Stomach (tissue), 9 donors: ENCODE results near the gene RAD52. TPM values are rescaled to one million over a fixed set of nuclear protein-coding genes. Genes with fewer than 3 reads are reported as not detected.

ENCODE experiments used
- DNase-seq, 2 donors: peaks; one replicate each; pipeline versions ENCODE4 v3.0.0 to v3.0.0-alpha.2; 2013 to 2019
- H3K27ac ChIP-seq, 5 donors: fragments of 200-600 bp in 4 of 5; sonication (generic) in 4 of 5; one replicate each; pipeline ENCODE4 v1.5.1; 2013 to 2019; ENCODE audit warnings: mild to moderate bottlenecking in 1 of 5, moderate library complexity in 1 of 5
- H3K27me3 ChIP-seq, 3 donors: fragments of 200-600 bp; sonication (generic); one replicate each; pipeline ENCODE4 v1.5.1; 2017 to 2019; ENCODE audit warnings: mixed run types in 1 of 3
- H3K36me3 ChIP-seq, 4 donors: fragments of 200-600 bp; sonication (generic); 1 replicate in 3 of 4; 2 replicates in 1 of 4; pipeline ENCODE4 v1.5.1; 2016 to 2019
- H3K4me1 ChIP-seq, 4 donors: fragments of 200-600 bp; sonication (generic); one replicate each; pipeline ENCODE4 v1.5.1; 2016 to 2019
- H3K4me3 ChIP-seq, 4 donors: fragments of 200-600 bp; sonication (generic) in 3 of 4; one replicate each; pipeline ENCODE4 v1.5.1; 2016 to 2019; ENCODE audit warnings: mild to moderate bottlenecking in 1 of 4
- H3K9me3 ChIP-seq, 4 donors: fragments of 200-600 bp; sonication (generic); one replicate each; pipeline ENCODE4 v1.5.1; 2016 to 2019
- EP300 ChIP-seq: sonication (generic); formaldehyde crosslinking; IDR thresholded peaks from one replicate; pipeline ENCODE4 v1.6.1; 2017; ENCODE audit warnings: antibody characterized with exemption
- POLR2A ChIP-seq, 4 donors: fragments of 450-650 bp; IDR thresholded peaks; one replicate each; pipeline ENCODE4 v1.6.1; 2016; ENCODE audit warnings: antibody characterized with exemption in 4 of 4, control low read depth in 2 of 4, mild to moderate bottlenecking in 1 of 4, moderate library complexity in 1 of 4
- POLR2AphosphoS5 ChIP-seq, 3 donors: sonication (generic); formaldehyde crosslinking; IDR thresholded peaks; one replicate each; pipeline ENCODE4 v1.6.1; 2016; ENCODE audit warnings: antibody characterized with exemption in 3 of 3
- WGBS, 5 donors: extraction: QIAGEN DNeasy Blood & Tissue Kit in 3 of 5; methylation state at CpG; one replicate each; pipeline versions ENCODE4 v1.1.5 to v1.1.7; 2013 to 2018; 5-methylcytosine and 5-hydroxymethylcytosine counted together
- intact Hi-C: fragments of 100-400 bp; cut with DNase I; formaldehyde crosslinking; loops from one replicate; pipeline ENCODE4 v1.15.1; 2023; ENCODE audit warnings: low total_unique reads
- polyA plus RNA-seq, 3 donors: library from polyadenylated mRNA; stranded (reverse); fragments of 200-250 nt; gene quantifications; one replicate each; pipeline ENCODE4 v1.2.3, GENCODE V29; 2013
- total RNA-seq, 5 donors: library from RNA; depleted of rRNA; stranded (reverse); fragments of >200 nt; gene quantifications; one replicate each; pipeline versions ENCODE4 v1.1.0 to v1.2.3, GENCODE V29; 2014 to 2016
- TF ChIP-seq, protein P1 (sequence below), 7 experiments: fragments of 450-650 bp in 4 of 7; fragments of 200-600 bp in 3 of 7; sonication (generic) in 3 of 7; IDR thresholded peaks; one replicate each; pipeline ENCODE4 v1.5.1; 2016 to 2019; ENCODE audit warnings: antibody characterized with exemption in 7 of 7, control low read depth in 2 of 7, mild to moderate bottlenecking in 1 of 7
- donor health status: healthy with polysubstance abuse.
- donor health status: Bipolar disorder and iron deficiency.
- donor health status: healthy.

RAD52 gene
- total and polyA plus RNA-seq, 8 donors: 2.3 to 62.9 (median 11.2) TPM

DNA sequence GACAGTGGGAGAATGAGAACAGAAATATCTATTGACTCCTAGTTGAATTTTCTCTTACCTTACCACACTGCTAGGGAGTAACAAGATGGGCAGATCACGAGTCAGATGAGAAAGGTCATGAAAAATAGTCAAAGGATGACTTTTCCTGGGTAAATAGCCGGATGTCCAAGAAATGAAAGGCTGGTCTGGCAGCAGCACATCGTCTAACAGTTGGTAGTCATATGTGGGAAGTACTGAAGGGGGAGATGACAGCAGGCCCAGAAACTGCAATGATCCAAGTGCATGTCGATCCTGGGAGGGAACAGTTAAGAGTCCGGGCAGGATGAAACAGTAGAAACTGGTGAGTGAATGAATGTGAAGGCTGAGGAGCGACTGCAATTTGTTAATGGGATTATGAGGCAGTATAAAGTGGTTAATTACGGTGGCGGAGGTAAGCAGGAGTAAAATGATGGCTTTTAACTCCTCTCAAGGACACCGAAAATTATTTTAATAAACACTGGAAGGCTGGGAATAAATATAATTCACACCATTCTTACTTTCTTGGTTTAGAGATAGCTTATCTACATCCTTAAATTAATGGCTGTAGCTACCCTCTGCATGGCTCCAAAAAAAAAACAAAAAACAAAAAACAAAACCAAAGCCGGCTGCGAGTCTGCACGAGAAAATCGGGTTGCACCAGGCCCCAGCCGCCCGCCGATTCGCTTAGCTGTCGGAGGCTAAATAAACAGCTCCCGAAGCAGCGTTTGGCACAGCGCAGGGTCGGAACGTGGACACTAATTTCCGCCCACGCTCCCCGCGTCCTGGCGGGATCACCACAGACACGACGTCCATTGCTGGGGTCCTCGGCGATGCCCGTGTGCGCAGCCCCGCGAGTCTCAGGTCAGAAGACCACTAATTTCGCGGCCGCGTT lies 40.5 kb upstream of the RAD52 start:
- DNase-seq: peak; percentile 72 to 87
- Histone ChIP-seq H3K4me3 (peak overlapping the region; percentile 76 to 98 (median 88)), H3K4me1 (peaks cover 30 to 57% (median 44%) of the 10 kb centered on the region in 4 donors), H3K27ac (peak overlapping the region; percentile 93 to 98 (median 97)), H3K36me3 (no peaks in the 10 kb centered on the region), H3K27me3 (no peaks in the 10 kb centered on the region), H3K9me3 (no peaks in the 10 kb centered on the region)
- intact Hi-C loops: no loop called here
- TF ChIP-seq POLR2AphosphoS5 (IDR thresholded peaks at IDR 0.05): no peak
- TF ChIP-seq POLR2A (IDR thresholded peaks at IDR 0.05): no peak
- TF ChIP-seq EP300: no peak
- TF ChIP-seq, protein P1, sequence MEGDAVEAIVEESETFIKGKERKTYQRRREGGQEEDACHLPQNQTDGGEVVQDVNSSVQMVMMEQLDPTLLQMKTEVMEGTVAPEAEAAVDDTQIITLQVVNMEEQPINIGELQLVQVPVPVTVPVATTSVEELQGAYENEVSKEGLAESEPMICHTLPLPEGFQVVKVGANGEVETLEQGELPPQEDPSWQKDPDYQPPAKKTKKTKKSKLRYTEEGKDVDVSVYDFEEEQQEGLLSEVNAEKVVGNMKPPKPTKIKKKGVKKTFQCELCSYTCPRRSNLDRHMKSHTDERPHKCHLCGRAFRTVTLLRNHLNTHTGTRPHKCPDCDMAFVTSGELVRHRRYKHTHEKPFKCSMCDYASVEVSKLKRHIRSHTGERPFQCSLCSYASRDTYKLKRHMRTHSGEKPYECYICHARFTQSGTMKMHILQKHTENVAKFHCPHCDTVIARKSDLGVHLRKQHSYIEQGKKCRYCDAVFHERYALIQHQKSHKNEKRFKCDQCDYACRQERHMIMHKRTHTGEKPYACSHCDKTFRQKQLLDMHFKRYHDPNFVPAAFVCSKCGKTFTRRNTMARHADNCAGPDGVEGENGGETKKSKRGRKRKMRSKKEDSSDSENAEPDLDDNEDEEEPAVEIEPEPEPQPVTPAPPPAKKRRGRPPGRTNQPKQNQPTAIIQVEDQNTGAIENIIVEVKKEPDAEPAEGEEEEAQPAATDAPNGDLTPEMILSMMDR (IDR thresholded peaks at IDR 0.05): no peak
- 2 to 3% (median 3%) methylated on average over 31 to 40 of the region's 40 CpGs for WGBS, 5 donors

- H3K4me1 ChIP-seq: peaks cover 30 to 48% (median 39%) of the 10 kb centered on the region in 4 donors
- intact Hi-C loops: no loop called here
- peak overlapping the region in 1 of 4 donors; percentile 98 for H3K4me3 ChIP-seq
- H3K36me3 ChIP-seq: no peaks in the 10 kb centered on the region
- no peak for DNase-seq
- WGBS, 5 donors: 63 to 86% (median 75%) methylated on average over 2 of the region's 2 CpGs
- H3K9me3 ChIP-seq: no peaks in the 10 kb centered on the region
- peak overlapping the region in 4 of 5 donors; percentile 96 to 98 (median 98) for H3K27ac ChIP-seq
- H3K27me3 ChIP-seq: no peaks in the 10 kb centered on the region
- TF ChIP-seq POLR2AphosphoS5 (IDR thresholded peaks at IDR 0.05) (no peak), EP300 (no peak), POLR2A (IDR thresholded peaks at IDR 0.05) (no peak)
- TF ChIP-seq, protein P1 (IDR thresholded peaks at IDR 0.05): no peak
These were observed 39.6 kb upstream of the RAD52 start for GRCh38 chr12:989051-989450.

DNA sequence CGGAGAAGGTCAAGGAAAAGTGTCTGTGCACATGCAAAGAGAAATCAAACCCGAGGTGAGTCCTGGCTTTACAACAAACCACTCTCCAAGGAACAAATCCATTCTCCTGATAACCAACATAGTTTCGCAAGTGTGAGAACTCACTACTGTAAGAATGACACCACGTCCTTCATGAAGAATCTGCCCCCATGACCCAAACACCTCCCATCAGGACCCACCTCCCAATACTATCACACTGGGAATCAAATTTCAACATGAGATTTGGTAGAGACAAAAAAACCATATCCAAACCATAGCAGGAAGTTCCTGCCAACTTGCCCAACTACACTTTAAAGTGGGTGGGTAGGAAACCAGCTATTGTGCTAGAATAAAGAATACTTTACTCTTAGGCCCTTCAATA lies 39.2 kb upstream of the RAD52 start:
- peak overlapping the region in 4 of 5 donors; percentile 18 to 98 (median 96) for H3K27ac ChIP-seq
- no peak overlapping the region for H3K4me3 ChIP-seq
- no peaks in the 10 kb centered on the region for H3K27me3 ChIP-seq
- H3K36me3 ChIP-seq: no peaks in the 10 kb centered on the region
- no peak for DNase-seq
- intact Hi-C loops: no loop called here
- no peaks in the 10 kb centered on the region for H3K9me3 ChIP-seq
- no peak for TF ChIP-seq EP300
- no peak for TF ChIP-seq POLR2A (IDR thresholded peaks at IDR 0.05)
- TF ChIP-seq, protein P1 (IDR thresholded peaks at IDR 0.05): no peak
- no peak for TF ChIP-seq POLR2AphosphoS5 (IDR thresholded peaks at IDR 0.05)
- H3K4me1 ChIP-seq: peaks cover 29 to 44% (median 37%) of the 10 kb centered on the region in 4 donors
- 59 to 66% (median 63%) methylated on average over 4 of the region's 4 CpGs for WGBS, 5 donors

DNA sequence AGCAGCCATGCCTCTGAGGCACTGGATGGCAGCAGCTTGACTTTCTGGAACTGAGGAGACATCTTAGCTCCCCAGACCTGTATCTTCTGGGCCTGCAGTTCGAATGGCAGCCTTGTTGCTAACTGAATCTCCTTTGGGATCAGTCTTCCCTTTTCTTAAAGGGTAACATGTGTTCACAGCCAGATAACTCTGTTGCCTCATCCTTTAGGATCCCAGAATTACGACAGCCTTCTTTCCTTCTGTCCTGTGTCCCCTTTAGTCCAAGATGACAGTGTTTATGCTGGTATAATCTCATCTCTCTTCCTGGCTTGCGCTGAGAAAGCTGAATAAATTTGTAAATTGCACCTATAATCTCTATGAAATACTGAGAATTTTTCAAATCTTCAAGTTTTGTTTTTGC lies 32.5 kb upstream of the RAD52 start:
- DNase-seq: no peak
- Histone ChIP-seq H3K36me3 (no peaks in the 10 kb centered on the region), H3K4me3 (no peak overlapping the region), H3K27me3 (no peaks in the 10 kb centered on the region), H3K4me1 (no peaks in the 10 kb centered on the region), H3K9me3 (no peaks in the 10 kb centered on the region), H3K27ac (no peak overlapping the region)
- intact Hi-C loops: no loop called here
- WGBS, 5 donors: 82 to 96% (median 92%) methylated on average over 3 of the region's 3 CpGs
- no peak for TF ChIP-seq EP300
- TF ChIP-seq POLR2AphosphoS5 (IDR thresholded peaks at IDR 0.05): no peak
- no peak for TF ChIP-seq POLR2A (IDR thresholded peaks at IDR 0.05)
- TF ChIP-seq, protein P1 (IDR thresholded peaks at IDR 0.05): no peak
